GM23338 (cell line): ENCODE data around the gene SLF2. TPM values are rescaled to one million over a fixed set of nuclear protein-coding genes. Genes with fewer than 3 reads are reported as not detected.

Experiments
- ATAC-seq: fragments of 200-7000 bp; cut with Tn5 transposase; 3 replicates; pipeline ENCODE4 v1.9.1; 2020
- DNase-seq: peaks from one replicate; pipeline ENCODE4 v3.0.0-alpha.2; 2015; ENCODE audit warnings: low spot score
- H2AFZ ChIP-seq: fragments of 200-600 bp; sonication (generic); 2 replicates; pipeline ENCODE4 v1.8.0; 2016; ENCODE audit warnings: antibody characterized with exemption, mild to moderate bottlenecking, moderate library complexity
- H3F3A ChIP-seq: fragments of 200-600 bp; sonication (generic); replicated peaks from 2 replicates; pipeline ENCODE4 v1.8.0; 2017; ENCODE audit warnings: antibody characterized with exemption, mixed run types, low read depth
- H3K27ac ChIP-seq: fragments of 200-600 bp; sonication (generic); 2 replicates; pipeline ENCODE4 v1.6.1; 2016; ENCODE audit warnings: low read depth
- H3K27me3 ChIP-seq: fragments of 200-600 bp; sonication (generic); 2 replicates; pipeline ENCODE4 v1.8.0; 2016; ENCODE audit warnings: mild to moderate bottlenecking, mixed run types, moderate library complexity; ENCODE audit not compliant: insufficient read depth
- H3K36me3 ChIP-seq: fragments of 200-600 bp; sonication (generic); 2 replicates; pipeline ENCODE4 v1.8.0; 2016; ENCODE audit warnings: mild to moderate bottlenecking; ENCODE audit not compliant: insufficient read depth
- H3K4me1 ChIP-seq: fragments of 200-600 bp; sonication (generic); 2 replicates; pipeline ENCODE4 v1.8.0; 2016; ENCODE audit warnings: mild to moderate bottlenecking, moderate library complexity; ENCODE audit not compliant: insufficient read depth
- H3K4me2 ChIP-seq: fragments of 200-600 bp; sonication (generic); 2 replicates; pipeline ENCODE4 v1.7.1; 2017; ENCODE audit warnings: mixed run types
- H3K4me3 ChIP-seq: fragments of 200-600 bp; sonication (generic); 2 replicates; pipeline ENCODE4 v1.6.1; 2016; ENCODE audit warnings: mixed run types
- H3K79me2 ChIP-seq: fragments of 200-600 bp; sonication (generic); replicated peaks from 2 replicates; pipeline ENCODE4 v1.8.0; 2017; ENCODE audit warnings: mild to moderate bottlenecking; ENCODE audit not compliant: insufficient read depth
- H3K9me2 ChIP-seq: fragments of 200-600 bp; sonication (generic); 2 replicates; pipeline ENCODE4 v1.8.0; 2017; ENCODE audit not compliant: insufficient read depth
- H4K20me1 ChIP-seq: fragments of 200-600 bp; sonication (generic); replicated peaks from 2 replicates; pipeline ENCODE4 v1.8.0; 2017; ENCODE audit warnings: mild to moderate bottlenecking; ENCODE audit not compliant: insufficient read depth
- H3K27ac Mint-ChIP-seq: 2 replicates; pipeline ENCODE4 v1.8.0; 2020; ENCODE audit warnings: inconsistent platforms, mild to moderate bottlenecking, moderate library complexity, mixed read lengths
- H3K27me3 Mint-ChIP-seq: 3 replicates; pipeline ENCODE4 v1.8.0; 2022; ENCODE audit warnings: low read depth, mild to moderate bottlenecking, moderate library complexity, mixed read lengths, inconsistent platforms; ENCODE audit not compliant: insufficient read depth, poor library complexity
- H3K36me3 Mint-ChIP-seq: 3 replicates; pipeline ENCODE4 v1.8.0; 2021; ENCODE audit warnings: low read depth, mild to moderate bottlenecking, inconsistent platforms, moderate library complexity, mixed read lengths
- H3K4me1 Mint-ChIP-seq: 3 replicates; pipeline ENCODE4 v1.8.0; 2020; ENCODE audit warnings: mild to moderate bottlenecking, inconsistent platforms, mixed read lengths
- H3K4me3 Mint-ChIP-seq: 3 replicates; pipeline ENCODE4 v1.8.0; 2021; ENCODE audit warnings: moderate library complexity, mild to moderate bottlenecking, inconsistent platforms, mixed read lengths
- H3K9me3 Mint-ChIP-seq: 3 replicates; pipeline ENCODE4 v1.8.0; 2020; ENCODE audit warnings: moderate library complexity, mild to moderate bottlenecking, inconsistent platforms, mixed read lengths
- CREB1 ChIP-seq: fragments of 250-450 bp; sonication (Bioruptor Pico); IDR thresholded peaks from 2 replicates; pipeline ENCODE4 v1.5.0; 2020; ENCODE audit warnings: low read depth, mild to moderate bottlenecking, moderate library complexity
- EZH2 ChIP-seq: fragments of 200-600 bp; sonication (generic); IDR thresholded peaks from one replicate; pipeline ENCODE4 v1.8.0; 2017; ENCODE audit warnings: antibody characterized with exemption, mild to moderate bottlenecking, low read depth; ENCODE audit not compliant: unreplicated experiment
- JUNB ChIP-seq: IDR thresholded peaks from one replicate; pipeline ENCODE4 v1.6.1; 2016; ENCODE audit warnings: antibody characterized with exemption; ENCODE audit not compliant: unreplicated experiment
- POLR2AphosphoS5 ChIP-seq: IDR thresholded peaks from 2 replicates; pipeline ENCODE4 v1.6.1; 2016; ENCODE audit warnings: antibody characterized with exemption, low read depth
- STAT1 ChIP-seq: IDR thresholded peaks from one replicate; pipeline ENCODE4 v1.6.1; 2016; ENCODE audit warnings: antibody characterized with exemption; ENCODE audit not compliant: unreplicated experiment
- ZNF114 ChIP-seq: fragments of 250-450 bp; sonication (Bioruptor Pico); IDR thresholded peaks from 2 replicates; pipeline ENCODE4 v1.5.0; 2020; ENCODE audit warnings: mild to moderate bottlenecking, moderate library complexity
- ZNF331 ChIP-seq: fragments of 250-450 bp; sonication (Bioruptor Pico); IDR thresholded peaks from 2 replicates; pipeline ENCODE4 v1.5.0; 2020; ENCODE audit warnings: low read depth, mild to moderate bottlenecking, moderate library complexity
- polyA plus RNA-seq: library from polyadenylated mRNA; unstranded; fragments of >200 nt; fragmentation: Nextera tagmentation; extraction: Ambion mirVana; gene quantifications from 2 replicates; pipeline ENCODE4 v1.2.1, GENCODE V29; 2016
- total RNA-seq: library from RNA; depleted of rRNA; stranded (reverse); fragments of >200 nt; shearing (Covaris generic); gene quantifications from 2 replicates; pipeline ENCODE4 v1.2.3, GENCODE V29; 2014
- TF ChIP-seq, protein P1 (sequence below): fragments of 250-450 bp; sonication (Bioruptor Pico); IDR thresholded peaks from 2 replicates; pipeline ENCODE4 v1.5.0; 2020; ENCODE audit warnings: mild to moderate bottlenecking, moderate library complexity
- TF ChIP-seq, protein P2 (sequence below): IDR thresholded peaks from 2 replicates; pipeline ENCODE4 v1.6.1; 2016; ENCODE audit warnings: antibody characterized with exemption
- TF ChIP-seq, protein P3 (sequence below): IDR thresholded peaks from one replicate; pipeline ENCODE4 v1.6.1; 2018; ENCODE audit warnings: antibody characterized with exemption; ENCODE audit not compliant: unreplicated experiment
- TF ChIP-seq, protein P4 (sequence below), 2 experiments: fragments of 200-600 bp in 1 of 2; sonication (generic) in 1 of 2; conservative IDR thresholded peaks; 2 replicates each; pipeline versions ENCODE4 v1.5.1 to v1.6.1; 2016 to 2017; ENCODE audit warnings: antibody characterized with exemption in 2 of 2, low read depth in 2 of 2, mild to moderate bottlenecking in 2 of 2, moderate library complexity in 1 of 2

Gene SLF2
- total and polyA plus RNA-seq, 2 experiments from 2014 or later: 13.6 to 22.1 TPM

DNA sequence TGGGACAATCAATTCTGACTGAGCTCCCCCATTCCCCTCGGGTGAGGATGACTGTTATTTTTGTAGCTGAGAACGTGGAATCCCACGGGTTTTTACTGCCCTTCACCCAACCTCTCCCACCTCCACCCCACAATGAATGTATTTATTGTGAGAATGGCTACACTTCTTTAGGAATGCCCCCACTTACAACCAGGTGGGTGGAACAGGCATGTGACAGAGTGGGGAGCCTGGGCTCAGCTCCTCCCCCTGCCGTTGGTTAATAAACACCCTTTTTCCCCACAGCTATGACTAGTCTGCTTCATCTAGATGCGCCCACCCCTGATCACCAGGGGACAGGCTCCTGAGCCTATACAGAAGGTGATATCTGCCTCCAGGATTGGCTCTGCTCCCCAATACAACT lies 72.6 kb downstream of the SLF2 start:
- TF ChIP-seq, protein P1, sequence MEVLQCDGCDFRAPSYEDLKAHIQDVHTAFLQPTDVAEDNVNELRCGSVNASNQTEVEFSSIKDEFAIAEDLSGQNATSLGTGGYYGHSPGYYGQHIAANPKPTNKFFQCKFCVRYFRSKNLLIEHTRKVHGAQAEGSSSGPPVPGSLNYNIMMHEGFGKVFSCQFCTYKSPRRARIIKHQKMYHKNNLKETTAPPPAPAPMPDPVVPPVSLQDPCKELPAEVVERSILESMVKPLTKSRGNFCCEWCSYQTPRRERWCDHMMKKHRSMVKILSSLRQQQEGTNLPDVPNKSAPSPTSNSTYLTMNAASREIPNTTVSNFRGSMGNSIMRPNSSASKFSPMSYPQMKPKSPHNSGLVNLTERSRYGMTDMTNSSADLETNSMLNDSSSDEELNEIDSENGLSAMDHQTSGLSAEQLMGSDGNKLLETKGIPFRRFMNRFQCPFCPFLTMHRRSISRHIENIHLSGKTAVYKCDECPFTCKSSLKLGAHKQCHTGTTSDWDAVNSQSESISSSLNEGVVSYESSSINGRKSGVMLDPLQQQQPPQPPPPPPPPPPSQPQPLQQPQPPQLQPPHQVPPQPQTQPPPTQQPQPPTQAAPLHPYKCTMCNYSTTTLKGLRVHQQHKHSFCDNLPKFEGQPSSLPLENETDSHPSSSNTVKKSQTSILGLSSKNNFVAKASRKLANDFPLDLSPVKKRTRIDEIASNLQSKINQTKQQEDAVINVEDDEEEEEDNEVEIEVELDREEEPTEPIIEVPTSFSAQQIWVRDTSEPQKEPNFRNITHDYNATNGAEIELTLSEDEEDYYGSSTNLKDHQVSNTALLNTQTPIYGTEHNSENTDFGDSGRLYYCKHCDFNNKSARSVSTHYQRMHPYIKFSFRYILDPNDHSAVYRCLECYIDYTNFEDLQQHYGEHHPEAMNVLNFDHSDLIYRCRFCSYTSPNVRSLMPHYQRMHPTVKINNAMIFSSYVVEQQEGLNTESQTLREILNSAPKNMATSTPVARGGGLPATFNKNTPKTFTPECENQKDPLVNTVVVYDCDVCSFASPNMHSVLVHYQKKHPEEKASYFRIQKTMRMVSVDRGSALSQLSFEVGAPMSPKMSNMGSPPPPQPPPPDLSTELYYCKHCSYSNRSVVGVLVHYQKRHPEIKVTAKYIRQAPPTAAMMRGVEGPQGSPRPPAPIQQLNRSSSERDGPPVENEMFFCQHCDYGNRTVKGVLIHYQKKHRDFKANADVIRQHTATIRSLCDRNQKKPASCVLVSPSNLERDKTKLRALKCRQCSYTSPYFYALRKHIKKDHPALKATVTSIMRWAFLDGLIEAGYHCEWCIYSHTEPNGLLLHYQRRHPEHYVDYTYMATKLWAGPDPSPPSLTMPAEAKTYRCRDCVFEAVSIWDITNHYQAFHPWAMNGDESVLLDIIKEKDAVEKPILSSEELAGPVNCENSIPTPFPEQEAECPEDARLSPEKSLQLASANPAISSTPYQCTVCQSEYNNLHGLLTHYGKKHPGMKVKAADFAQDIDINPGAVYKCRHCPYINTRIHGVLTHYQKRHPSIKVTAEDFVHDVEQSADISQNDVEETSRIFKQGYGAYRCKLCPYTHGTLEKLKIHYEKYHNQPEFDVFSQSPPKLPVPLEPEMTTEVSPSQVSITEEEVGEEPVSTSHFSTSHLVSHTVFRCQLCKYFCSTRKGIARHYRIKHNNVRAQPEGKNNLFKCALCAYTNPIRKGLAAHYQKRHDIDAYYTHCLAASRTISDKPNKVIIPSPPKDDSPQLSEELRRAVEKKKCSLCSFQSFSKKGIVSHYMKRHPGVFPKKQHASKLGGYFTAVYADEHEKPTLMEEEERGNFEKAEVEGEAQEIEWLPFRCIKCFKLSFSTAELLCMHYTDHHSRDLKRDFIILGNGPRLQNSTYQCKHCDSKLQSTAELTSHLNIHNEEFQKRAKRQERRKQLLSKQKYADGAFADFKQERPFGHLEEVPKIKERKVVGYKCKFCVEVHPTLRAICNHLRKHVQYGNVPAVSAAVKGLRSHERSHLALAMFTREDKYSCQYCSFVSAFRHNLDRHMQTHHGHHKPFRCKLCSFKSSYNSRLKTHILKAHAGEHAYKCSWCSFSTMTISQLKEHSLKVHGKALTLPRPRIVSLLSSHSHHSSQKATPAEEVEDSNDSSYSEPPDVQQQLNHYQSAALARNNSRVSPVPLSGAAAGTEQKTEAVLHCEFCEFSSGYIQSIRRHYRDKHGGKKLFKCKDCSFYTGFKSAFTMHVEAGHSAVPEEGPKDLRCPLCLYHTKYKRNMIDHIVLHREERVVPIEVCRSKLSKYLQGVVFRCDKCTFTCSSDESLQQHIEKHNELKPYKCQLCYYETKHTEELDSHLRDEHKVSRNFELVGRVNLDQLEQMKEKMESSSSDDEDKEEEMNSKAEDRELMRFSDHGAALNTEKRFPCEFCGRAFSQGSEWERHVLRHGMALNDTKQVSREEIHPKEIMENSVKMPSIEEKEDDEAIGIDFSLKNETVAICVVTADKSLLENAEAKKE (CRISPR knock-in tag): no peak
- TF ChIP-seq JUNB (no peak), POLR2AphosphoS5 (no peak), ZNF114 (CRISPR knock-in tag) (no peak), ZNF331 (CRISPR knock-in tag) (no peak), STAT1 (no peak), EZH2 (no peak), CREB1 (CRISPR knock-in tag) (no peak)
- TF ChIP-seq, protein P2, sequence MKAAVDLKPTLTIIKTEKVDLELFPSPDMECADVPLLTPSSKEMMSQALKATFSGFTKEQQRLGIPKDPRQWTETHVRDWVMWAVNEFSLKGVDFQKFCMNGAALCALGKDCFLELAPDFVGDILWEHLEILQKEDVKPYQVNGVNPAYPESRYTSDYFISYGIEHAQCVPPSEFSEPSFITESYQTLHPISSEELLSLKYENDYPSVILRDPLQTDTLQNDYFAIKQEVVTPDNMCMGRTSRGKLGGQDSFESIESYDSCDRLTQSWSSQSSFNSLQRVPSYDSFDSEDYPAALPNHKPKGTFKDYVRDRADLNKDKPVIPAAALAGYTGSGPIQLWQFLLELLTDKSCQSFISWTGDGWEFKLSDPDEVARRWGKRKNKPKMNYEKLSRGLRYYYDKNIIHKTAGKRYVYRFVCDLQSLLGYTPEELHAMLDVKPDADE: no peak
- TF ChIP-seq, protein P3, sequence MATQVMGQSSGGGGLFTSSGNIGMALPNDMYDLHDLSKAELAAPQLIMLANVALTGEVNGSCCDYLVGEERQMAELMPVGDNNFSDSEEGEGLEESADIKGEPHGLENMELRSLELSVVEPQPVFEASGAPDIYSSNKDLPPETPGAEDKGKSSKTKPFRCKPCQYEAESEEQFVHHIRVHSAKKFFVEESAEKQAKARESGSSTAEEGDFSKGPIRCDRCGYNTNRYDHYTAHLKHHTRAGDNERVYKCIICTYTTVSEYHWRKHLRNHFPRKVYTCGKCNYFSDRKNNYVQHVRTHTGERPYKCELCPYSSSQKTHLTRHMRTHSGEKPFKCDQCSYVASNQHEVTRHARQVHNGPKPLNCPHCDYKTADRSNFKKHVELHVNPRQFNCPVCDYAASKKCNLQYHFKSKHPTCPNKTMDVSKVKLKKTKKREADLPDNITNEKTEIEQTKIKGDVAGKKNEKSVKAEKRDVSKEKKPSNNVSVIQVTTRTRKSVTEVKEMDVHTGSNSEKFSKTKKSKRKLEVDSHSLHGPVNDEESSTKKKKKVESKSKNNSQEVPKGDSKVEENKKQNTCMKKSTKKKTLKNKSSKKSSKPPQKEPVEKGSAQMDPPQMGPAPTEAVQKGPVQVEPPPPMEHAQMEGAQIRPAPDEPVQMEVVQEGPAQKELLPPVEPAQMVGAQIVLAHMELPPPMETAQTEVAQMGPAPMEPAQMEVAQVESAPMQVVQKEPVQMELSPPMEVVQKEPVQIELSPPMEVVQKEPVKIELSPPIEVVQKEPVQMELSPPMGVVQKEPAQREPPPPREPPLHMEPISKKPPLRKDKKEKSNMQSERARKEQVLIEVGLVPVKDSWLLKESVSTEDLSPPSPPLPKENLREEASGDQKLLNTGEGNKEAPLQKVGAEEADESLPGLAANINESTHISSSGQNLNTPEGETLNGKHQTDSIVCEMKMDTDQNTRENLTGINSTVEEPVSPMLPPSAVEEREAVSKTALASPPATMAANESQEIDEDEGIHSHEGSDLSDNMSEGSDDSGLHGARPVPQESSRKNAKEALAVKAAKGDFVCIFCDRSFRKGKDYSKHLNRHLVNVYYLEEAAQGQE: no peak
- TF ChIP-seq, protein P4, sequence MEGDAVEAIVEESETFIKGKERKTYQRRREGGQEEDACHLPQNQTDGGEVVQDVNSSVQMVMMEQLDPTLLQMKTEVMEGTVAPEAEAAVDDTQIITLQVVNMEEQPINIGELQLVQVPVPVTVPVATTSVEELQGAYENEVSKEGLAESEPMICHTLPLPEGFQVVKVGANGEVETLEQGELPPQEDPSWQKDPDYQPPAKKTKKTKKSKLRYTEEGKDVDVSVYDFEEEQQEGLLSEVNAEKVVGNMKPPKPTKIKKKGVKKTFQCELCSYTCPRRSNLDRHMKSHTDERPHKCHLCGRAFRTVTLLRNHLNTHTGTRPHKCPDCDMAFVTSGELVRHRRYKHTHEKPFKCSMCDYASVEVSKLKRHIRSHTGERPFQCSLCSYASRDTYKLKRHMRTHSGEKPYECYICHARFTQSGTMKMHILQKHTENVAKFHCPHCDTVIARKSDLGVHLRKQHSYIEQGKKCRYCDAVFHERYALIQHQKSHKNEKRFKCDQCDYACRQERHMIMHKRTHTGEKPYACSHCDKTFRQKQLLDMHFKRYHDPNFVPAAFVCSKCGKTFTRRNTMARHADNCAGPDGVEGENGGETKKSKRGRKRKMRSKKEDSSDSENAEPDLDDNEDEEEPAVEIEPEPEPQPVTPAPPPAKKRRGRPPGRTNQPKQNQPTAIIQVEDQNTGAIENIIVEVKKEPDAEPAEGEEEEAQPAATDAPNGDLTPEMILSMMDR (conservative IDR thresholded peaks at IDR 0.05; ENCODE audit: low read depth in 2 of 2): no peak
- H3K27ac ChIP-seq: no peak overlapping the region
- DNase-seq (no peak), ATAC-seq (no peak)
- Mint-ChIP-seq H3K27ac (no peak overlapping the region), H3K9me3 (peaks cover 2% of the 10 kb centered on the region; the same call in 1 of the 3 replicates), H3K27me3 (peaks cover 19% of the 10 kb centered on the region), H3K4me1 (peaks cover 12% of the 10 kb centered on the region), H3K36me3 (peaks cover 26% of the 10 kb centered on the region), H3K4me3 (peak overlapping the region; percentile 97)
- peaks cover 42% of the 10 kb centered on the region for H3K79me2 ChIP-seq
- peaks cover 5% of the 10 kb centered on the region for H3K36me3 ChIP-seq
- H2AFZ ChIP-seq: no peak overlapping the region
- no peak overlapping the region for H3K4me3 ChIP-seq
- no peak overlapping the region for H3K4me2 ChIP-seq
- H3F3A ChIP-seq: peaks cover 10% of the 10 kb centered on the region; the same call in 1 of the 2 replicates
- peaks cover 23% of the 10 kb centered on the region for H4K20me1 ChIP-seq
- no peaks in the 10 kb centered on the region for H3K9me2 ChIP-seq
- no peaks in the 10 kb centered on the region for H3K27me3 ChIP-seq
- H3K4me1 ChIP-seq: no peaks in the 10 kb centered on the region
